GM12878 (cell line): ENCODE measurements around the gene ZNF574.

Experiments
- FOXM1 ChIP-seq: IDR thresholded peaks from 2 replicates; pipeline ENCODE4 v1.6.1; 2012; ENCODE audit warnings: low read depth, mild to moderate bottlenecking, inconsistent platforms, low read length, moderate library complexity
- SMC3 ChIP-seq: IDR thresholded peaks from 2 replicates; pipeline ENCODE4 v1.6.1; 2011; ENCODE audit warnings: low read length, improper control_type of control experiment, borderline replicate concordance
- SP1 ChIP-seq: IDR thresholded peaks from one replicate; pipeline ENCODE4 v1.6.1; 2011; ENCODE audit warnings: low read depth, low read length

DNA sequence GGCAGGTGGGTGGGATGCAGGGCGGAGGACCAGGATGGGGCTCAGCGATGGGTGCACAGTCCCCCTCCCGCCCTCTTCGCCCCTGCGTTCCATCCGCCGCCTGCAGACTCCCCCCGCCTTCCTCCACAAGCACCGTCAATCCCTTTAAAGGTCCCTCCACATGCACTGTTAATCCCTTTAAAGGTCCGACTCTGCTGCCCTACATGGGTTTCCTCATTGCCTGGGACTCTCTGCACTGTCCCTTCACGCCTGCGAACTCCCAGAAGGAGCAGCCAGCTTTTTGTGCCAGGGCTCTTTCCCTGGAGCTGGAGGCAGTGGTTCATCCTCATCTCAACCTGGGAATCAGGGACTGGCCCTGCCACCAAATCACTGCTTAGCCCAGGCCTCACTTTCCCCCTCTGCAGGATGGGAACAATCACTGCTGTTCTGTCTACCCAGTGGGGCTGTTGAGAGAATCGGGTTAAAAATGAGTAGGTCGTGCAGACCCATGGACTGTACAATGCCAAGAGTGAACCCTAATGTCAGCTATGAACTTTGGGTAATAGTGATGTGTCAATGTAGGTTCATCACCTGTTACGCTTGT lies 20.4 kb downstream of the ZNF574 start:
- TF ChIP-seq FOXM1, result no peak
- no peak for TF ChIP-seq SMC3
- TF ChIP-seq SP1, result no peak
